Measurements from ENCODE around the gene ZNF35.
"Not testable (repeated sequence)": the region's sequence is repeated elsewhere in the genome, so short reads cannot be mapped to it uniquely, and the experiment has no call there.

The ZNF35 gene

GRCh38 chr3:44648564-44649229, at the start of gene ZNF35:
ZNF35 (plus strand) TSS chr3:44648732; CDS start chr3:44651068, 2,336 bp downstream.
- DNase-seq, result peak; percentile 65

GRCh38 chr3:44601749-44602148, 46.8 kb upstream of the ZNF35 start:
- DNase-seq, result no peak

- DNase-seq, result no peak
Observed at GRCh38 chr3:44612678-44613077, 35.9 kb upstream of the ZNF35 start.

GRCh38 chr3:44624749-44625480, 23.6 kb upstream of the ZNF35 start, which contains the start of gene ZNF197:
ZNF197 (plus strand) TSS chr3:44625036; CDS start chr3:44629155, 4,119 bp downstream.
- peak; percentile 70 for DNase-seq

GRCh38 chr3:44628716-44629115, 19.8 kb upstream of the ZNF35 start:
- DNase-seq, result no peak

- no peak for DNase-seq
Observed at GRCh38 chr3:44632193-44632592, 16.3 kb upstream of the ZNF35 start.

- no peak for DNase-seq
Observed at GRCh38 chr3:44642337-44642736, 6.2 kb upstream of the ZNF35 start.

GRCh38 chr3:44643024-44643423, 5.5 kb upstream of the ZNF35 start:
- DNase-seq, result no peak

GRCh38 chr3:44647771-44648170, 761 bp upstream of the ZNF35 start:
- DNase-seq, result no peak

- DNase-seq, result no peak
Observed at GRCh38 chr3:44649709-44650108, 1.2 kb downstream of the ZNF35 start.

GRCh38 chr3:44654039-44654438, 5.5 kb downstream of the ZNF35 start:
- no peak for DNase-seq

- no peak for DNase-seq
Observed at GRCh38 chr3:44659015-44659414, 10.5 kb downstream of the ZNF35 start.

GRCh38 chr3:44659434-44659833, 10.9 kb downstream of the ZNF35 start:
- DNase-seq, result no peak

- no peak for DNase-seq
Observed at GRCh38 chr3:44661189-44661588, 12.7 kb downstream of the ZNF35 start.

- no peak for DNase-seq
Observed at GRCh38 chr3:44665173-44665572, 16.6 kb downstream of the ZNF35 start.

- DNase-seq, result no peak
Observed at GRCh38 chr3:44666346-44666745, 17.8 kb downstream of the ZNF35 start.

GRCh38 chr3:44669760-44670159, 21.2 kb downstream of the ZNF35 start:
- DNase-seq, result no peak

- DNase-seq, result not testable (repeated sequence)
Observed at GRCh38 chr3:44673466-44673865, 24.9 kb downstream of the ZNF35 start.

- DNase-seq, result no peak
Observed at GRCh38 chr3:44674211-44674610, 25.7 kb downstream of the ZNF35 start.

- DNase-seq, result no peak
Observed at GRCh38 chr3:44678480-44679116, 30.1 kb downstream of the ZNF35 start.

- no peak for DNase-seq
Observed at GRCh38 chr3:44680921-44681455, 32.5 kb downstream of the ZNF35 start.

- no peak for DNase-seq
Observed at GRCh38 chr3:44682182-44682896, 33.8 kb downstream of the ZNF35 start.
